ENCODE measurements around the gene CDC42EP3. TPM values are rescaled to one million over a fixed set of nuclear protein-coding genes. Genes with fewer than 3 reads are reported as not detected.
A peak's percentile ranks its signal among the peaks of the same experiment; 100 is the strongest.

Gene CDC42EP3
- total RNA-seq, 4 donors from 2014 or later = 0.57 to 16.2 (median 9.9) TPM

DNA sequence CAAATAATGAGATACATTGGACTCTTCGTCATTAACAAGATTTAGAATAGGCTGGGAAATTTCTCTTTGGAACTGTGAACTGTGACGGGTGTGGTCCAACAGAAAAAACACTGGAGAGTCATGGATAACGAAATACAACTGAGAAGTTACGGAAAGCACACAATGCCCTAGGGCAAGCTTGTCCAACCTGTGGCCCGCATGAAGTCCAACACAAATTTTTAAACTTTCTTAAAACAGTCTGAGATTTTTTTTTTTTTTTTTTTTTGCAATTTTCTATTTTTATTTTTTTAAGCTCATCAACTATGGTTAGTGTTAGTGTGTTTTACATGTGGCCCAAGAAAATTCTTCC is 27.7 kb downstream of the CDC42EP3 start:
- TF ChIP-seq, protein P1, sequence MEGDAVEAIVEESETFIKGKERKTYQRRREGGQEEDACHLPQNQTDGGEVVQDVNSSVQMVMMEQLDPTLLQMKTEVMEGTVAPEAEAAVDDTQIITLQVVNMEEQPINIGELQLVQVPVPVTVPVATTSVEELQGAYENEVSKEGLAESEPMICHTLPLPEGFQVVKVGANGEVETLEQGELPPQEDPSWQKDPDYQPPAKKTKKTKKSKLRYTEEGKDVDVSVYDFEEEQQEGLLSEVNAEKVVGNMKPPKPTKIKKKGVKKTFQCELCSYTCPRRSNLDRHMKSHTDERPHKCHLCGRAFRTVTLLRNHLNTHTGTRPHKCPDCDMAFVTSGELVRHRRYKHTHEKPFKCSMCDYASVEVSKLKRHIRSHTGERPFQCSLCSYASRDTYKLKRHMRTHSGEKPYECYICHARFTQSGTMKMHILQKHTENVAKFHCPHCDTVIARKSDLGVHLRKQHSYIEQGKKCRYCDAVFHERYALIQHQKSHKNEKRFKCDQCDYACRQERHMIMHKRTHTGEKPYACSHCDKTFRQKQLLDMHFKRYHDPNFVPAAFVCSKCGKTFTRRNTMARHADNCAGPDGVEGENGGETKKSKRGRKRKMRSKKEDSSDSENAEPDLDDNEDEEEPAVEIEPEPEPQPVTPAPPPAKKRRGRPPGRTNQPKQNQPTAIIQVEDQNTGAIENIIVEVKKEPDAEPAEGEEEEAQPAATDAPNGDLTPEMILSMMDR (IDR thresholded peaks at IDR 0.05) = no peak
- no peak for TF ChIP-seq POLR2A (IDR thresholded peaks at IDR 0.05)
- Histone ChIP-seq H3K27ac (no peak overlapping the region), H3K4me1 (peaks cover 2 to 56% (median 31%) of the 10 kb centered on the region in 3 donors), H3K36me3 (peaks cover 0 to 7% (median 0%) of the 10 kb centered on the region in 3 donors), H3K4me3 (no peak overlapping the region), H3K27me3 (no peaks in the 10 kb centered on the region), H3K9me3 (no peaks in the 10 kb centered on the region)
- DNase-seq = no peak
- WGBS, 2 donors = 85 to 87% methylated on average over 5 of the region's 5 CpGs
- intact Hi-C loops (cut with DNase I) = no loop called here

DNA sequence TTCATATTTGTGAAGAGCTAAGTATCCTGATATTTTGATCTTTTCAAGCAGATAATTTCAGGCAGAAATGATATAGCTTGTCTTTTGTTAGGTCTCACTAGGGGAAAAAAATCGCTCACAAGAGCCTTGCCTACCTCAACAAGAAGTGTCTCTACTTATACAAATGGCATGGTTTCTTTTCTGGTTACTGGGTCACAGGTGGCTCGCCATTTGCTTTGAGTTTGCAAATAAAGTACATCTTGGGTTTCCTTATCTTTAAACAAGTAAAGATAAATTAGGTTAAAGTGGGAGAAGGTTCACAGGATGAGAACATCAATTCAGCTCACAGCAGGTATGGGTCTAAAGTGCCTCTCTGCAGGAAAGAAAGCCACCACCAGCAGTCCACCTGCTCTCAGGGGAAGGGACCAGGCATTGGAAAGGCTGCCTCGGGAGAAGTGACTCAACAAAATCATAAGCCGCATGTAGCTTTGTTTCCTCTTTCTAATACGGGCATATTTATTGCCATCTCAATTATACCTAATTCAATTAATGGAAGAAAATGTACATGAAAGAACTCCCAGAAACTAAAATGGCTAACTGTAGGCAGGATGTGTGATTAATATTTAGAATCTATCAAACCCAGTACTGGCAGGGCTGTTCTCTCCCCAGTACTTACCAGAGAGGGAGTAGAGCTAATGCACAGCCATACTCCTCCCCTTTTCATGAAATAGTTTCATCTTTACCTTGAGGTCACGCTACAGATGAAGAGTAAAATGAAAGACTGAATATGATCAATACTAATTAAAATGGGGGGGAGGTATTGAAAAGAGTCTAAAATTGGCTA is 28.3 kb downstream of the CDC42EP3 start:
- WGBS, 2 donors = 72 to 85% methylated on average over 6 of the region's 6 CpGs
- intact Hi-C loops (cut with DNase I) = no loop called here
- Histone ChIP-seq H3K36me3 (peaks cover 0 to 7% (median 0%) of the 10 kb centered on the region in 3 donors), H3K9me3 (no peaks in the 10 kb centered on the region), H3K27ac (peak overlapping the region in 1 of 4 donors; percentile 2), H3K27me3 (no peaks in the 10 kb centered on the region), H3K4me1 (peaks cover 2 to 50% (median 25%) of the 10 kb centered on the region in 3 donors), H3K4me3 (no peak overlapping the region)
- DNase-seq = no peak
- no peak for TF ChIP-seq POLR2A (IDR thresholded peaks at IDR 0.05)
- TF ChIP-seq, protein P1 (IDR thresholded peaks at IDR 0.05) = no peak

DNA sequence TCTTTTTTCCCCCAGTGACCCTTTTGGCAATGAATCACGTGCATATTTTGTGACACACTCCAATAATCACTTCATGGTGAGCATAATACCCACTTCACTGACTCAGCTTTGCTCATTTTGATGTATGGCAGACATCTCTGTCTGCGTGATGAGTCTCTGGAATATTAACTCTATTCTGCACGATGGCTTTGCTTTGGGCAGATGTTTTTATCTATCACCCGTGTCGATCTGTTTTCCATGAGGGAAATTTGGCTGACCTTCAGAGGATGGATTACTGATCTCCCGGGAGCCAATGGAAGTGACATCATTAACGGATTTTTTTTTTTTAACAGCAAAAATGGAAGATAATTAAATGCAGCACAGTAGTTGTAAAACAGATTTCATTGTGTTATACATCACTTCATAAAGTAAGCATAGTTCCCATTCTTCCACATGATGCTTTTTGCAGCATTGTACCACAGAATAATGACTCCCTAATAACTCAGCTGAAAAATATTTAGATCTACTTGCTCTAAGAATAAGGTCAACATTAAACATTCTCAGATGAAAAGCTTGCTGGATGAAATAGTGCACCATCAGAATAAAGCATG is 29.8 kb downstream of the CDC42EP3 start:
- H3K27me3 ChIP-seq = no peaks in the 10 kb centered on the region
- H3K4me3 ChIP-seq = no peak overlapping the region
- peaks cover 0 to 7% (median 0%) of the 10 kb centered on the region in 3 donors for H3K36me3 ChIP-seq
- WGBS, 2 donors = 54 to 62% methylated on average over 7 of the region's 7 CpGs
- H3K27ac ChIP-seq = no peak overlapping the region
- intact Hi-C loops (cut with DNase I) = no loop called here
- no peaks in the 10 kb centered on the region for H3K9me3 ChIP-seq
- TF ChIP-seq POLR2A (IDR thresholded peaks at IDR 0.05) = no peak
- TF ChIP-seq, protein P1 (IDR thresholded peaks at IDR 0.05) = no peak
- no peak for DNase-seq
- peaks cover 0 to 42% (median 17%) of the 10 kb centered on the region in 3 donors for H3K4me1 ChIP-seq

DNA sequence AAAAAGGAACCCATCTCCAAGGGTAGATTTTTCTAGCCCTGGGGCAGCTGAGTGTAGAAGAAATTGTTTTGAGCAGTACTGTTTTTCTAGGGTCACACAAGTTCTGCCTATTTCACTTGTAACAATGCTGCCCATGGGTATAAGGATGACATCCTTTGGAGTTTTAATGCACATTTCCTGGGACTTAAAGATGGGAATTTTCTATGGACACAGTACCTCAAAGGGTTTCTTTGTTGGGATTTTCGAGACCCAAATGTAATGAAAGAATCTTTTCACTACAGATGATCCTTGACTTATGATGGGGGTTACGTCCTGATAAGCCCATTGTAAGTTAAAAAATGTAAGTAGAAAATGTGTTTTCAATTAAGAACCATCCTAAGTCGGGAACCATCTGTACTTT is 31.8 kb downstream of the CDC42EP3 start:
- H3K36me3 ChIP-seq = no peaks in the 10 kb centered on the region
- no peak for TF ChIP-seq POLR2A (IDR thresholded peaks at IDR 0.05)
- TF ChIP-seq, protein P1 (IDR thresholded peaks at IDR 0.05) = no peak
- intact Hi-C loops (cut with DNase I) = no loop called here
- peaks cover 0 to 42% (median 17%) of the 10 kb centered on the region in 3 donors for H3K4me1 ChIP-seq
- no peak for DNase-seq
- 84 to 90% methylated on average over 3 of the region's 3 CpGs for WGBS, 2 donors
- H3K27ac ChIP-seq = no peak overlapping the region
- H3K4me3 ChIP-seq = no peak overlapping the region
- H3K9me3 ChIP-seq = no peaks in the 10 kb centered on the region
- H3K27me3 ChIP-seq = no peaks in the 10 kb centered on the region

DNA sequence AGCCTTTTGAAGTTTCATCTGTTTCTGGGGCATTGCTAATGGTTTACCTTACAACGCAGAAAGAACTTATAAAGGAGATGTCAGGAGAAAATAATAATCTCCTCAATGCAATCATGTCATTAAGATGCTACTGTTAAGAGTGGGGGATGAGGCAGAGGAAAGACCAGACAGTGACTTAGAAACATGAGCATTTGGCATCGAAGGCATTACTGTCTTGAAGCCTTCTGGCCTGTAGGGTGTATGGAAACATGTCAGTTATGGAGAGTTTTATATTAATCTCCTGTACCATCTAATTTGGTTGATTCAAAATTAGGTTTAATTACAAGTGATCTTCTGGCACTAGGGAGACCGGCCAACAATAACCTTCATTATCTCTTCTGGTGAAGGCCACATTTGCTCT is 32.5 kb downstream of the CDC42EP3 start:
- intact Hi-C loops (cut with DNase I) = no loop called here
- 97 to 100% methylated on average over 3 of the region's 3 CpGs for WGBS, 2 donors
- H3K27ac ChIP-seq = no peak overlapping the region

More for the DNA sequence above, 32.5 kb downstream of the CDC42EP3 start:
- Histone ChIP-seq H3K36me3 (no peaks in the 10 kb centered on the region), H3K27me3 (no peaks in the 10 kb centered on the region), H3K4me3 (no peak overlapping the region), H3K4me1 (peaks cover 0 to 35% (median 17%) of the 10 kb centered on the region in 3 donors), H3K9me3 (no peaks in the 10 kb centered on the region)
- DNase-seq = no peak
- TF ChIP-seq POLR2A (IDR thresholded peaks at IDR 0.05) = no peak
- TF ChIP-seq, protein P1 (IDR thresholded peaks at IDR 0.05) = no peak

Data from esophagus squamous epithelium (tissue), 5 donors.